GM12874 (cell line): ENCODE measurements around the gene SETD5.

ENCODE experiments used
- TF ChIP-seq, protein P1 (sequence below): IDR thresholded peaks from 2 replicates; pipeline ENCODE4 v1.5.1; 2011; ENCODE audit warnings: low read depth, mild to moderate bottlenecking, control low read depth, low read length, moderate library complexity; ENCODE audit not compliant: insufficient read depth

Gene SETD5

DNA sequence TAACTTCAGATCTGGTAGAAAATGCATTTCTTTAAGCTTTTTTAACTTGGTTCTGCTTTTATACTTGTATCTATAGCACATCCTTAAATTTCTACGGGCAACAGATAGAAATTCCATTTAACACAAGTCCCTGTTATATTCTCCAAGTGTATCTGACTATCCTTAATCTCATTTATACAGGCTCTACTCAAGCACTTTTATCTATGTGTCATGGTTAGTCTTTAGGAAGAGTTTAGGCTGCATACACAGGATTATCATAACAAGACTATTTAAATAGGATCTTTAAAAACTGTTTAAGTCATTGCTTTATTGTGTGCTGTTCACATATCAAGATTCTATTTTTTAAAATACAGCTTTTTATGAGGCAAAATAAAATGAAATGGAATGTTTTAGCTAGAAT lies 52.7 kb downstream of the SETD5 start:
- TF ChIP-seq, protein P1, sequence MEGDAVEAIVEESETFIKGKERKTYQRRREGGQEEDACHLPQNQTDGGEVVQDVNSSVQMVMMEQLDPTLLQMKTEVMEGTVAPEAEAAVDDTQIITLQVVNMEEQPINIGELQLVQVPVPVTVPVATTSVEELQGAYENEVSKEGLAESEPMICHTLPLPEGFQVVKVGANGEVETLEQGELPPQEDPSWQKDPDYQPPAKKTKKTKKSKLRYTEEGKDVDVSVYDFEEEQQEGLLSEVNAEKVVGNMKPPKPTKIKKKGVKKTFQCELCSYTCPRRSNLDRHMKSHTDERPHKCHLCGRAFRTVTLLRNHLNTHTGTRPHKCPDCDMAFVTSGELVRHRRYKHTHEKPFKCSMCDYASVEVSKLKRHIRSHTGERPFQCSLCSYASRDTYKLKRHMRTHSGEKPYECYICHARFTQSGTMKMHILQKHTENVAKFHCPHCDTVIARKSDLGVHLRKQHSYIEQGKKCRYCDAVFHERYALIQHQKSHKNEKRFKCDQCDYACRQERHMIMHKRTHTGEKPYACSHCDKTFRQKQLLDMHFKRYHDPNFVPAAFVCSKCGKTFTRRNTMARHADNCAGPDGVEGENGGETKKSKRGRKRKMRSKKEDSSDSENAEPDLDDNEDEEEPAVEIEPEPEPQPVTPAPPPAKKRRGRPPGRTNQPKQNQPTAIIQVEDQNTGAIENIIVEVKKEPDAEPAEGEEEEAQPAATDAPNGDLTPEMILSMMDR, result no peak

DNA sequence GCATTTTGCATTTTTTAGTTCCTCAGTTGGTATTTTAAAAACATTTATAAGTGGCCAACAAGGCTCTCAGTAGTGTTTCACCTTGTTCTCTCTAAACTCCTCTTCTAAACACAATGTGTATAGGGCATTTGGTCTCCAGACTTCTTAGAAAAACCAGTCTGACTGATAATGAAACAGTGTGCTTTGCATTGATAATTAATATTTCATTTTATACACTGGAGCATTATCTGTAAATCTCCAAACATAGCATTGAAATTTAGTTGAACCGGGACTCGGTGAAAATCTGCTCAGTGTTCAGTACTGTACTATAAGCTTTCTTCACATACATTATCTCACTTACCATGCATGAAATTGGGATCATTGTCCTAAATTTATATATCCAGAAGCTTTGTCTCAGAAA lies 53.6 kb downstream of the SETD5 start:
- TF ChIP-seq, protein P1, result no peak

GRCh38 chr3:9452417-9452816 lies 55.0 kb downstream of the SETD5 start:
- TF ChIP-seq, protein P1, result no peak

GRCh38 chr3:9455596-9456131 lies 58.2 kb downstream of the SETD5 start:
- TF ChIP-seq, protein P1, result no peak

- TF ChIP-seq, protein P1, result no peak
Observed at GRCh38 chr3:9467451-9467850, 70.0 kb downstream of the SETD5 start.

GRCh38 chr3:9468460-9468859 lies 71.0 kb downstream of the SETD5 start:
- TF ChIP-seq, protein P1, result no peak

DNA sequence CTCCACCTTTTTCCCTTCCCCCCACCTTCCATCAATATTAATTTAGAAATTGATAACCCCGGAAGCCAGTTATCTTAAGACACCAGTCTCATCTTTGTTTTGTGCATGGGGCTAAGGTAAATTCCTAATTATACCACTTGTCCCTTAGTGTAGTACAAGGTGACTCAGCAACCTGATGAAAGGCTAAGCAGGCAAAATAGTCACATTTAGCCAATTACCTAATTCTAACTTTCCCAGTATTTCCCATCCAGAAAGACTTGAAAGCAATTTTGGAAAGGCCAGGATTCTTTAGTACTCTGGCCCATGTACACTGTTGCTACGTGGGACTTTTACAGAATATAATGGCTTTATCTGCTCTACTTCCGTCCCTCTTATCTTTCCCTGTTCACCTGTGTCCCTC lies 72.6 kb downstream of the SETD5 start:
- TF ChIP-seq, protein P1, result no peak

DNA sequence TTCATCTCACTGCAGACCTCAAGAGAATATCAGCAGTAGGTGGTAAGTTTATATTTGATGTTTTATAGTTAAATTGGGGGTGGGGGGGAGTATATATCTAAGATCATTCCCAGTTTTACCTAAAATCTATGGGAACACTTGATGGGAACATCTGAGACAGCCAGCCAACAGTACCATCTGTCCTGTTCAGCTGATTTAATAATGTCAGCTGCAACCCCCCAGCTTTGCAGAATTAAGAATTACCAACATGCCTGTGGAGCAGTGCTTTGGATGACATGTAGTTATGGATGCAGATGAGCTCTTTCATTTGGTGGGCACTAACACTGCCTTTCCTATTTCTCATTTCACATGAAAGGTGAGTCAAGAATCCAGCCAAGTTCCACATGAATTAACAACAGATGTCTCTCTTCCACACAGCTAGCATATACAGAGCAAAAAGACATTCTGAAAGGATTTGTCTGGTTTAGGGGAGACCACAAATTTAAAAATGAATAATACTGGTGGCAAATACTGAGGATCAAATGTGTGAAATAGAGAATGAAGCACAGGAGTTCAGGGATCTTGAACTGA lies 76.2 kb downstream of the SETD5 start:
- TF ChIP-seq, protein P1, result no peak
